Glomerular visceral epithelial cell (primary cell): ENCODE data around the gene NWD2.
"Not testable (repeated sequence)": the region's sequence is repeated elsewhere in the genome, so short reads cannot be mapped to it uniquely, and the experiment has no call there.

ENCODE experiments used
- DNase-seq: peaks from one replicate; pipeline ENCODE4 v3.0.0-alpha.2; 2016; ENCODE audit errors: extremely low spot score

NWD2 gene

DNA sequence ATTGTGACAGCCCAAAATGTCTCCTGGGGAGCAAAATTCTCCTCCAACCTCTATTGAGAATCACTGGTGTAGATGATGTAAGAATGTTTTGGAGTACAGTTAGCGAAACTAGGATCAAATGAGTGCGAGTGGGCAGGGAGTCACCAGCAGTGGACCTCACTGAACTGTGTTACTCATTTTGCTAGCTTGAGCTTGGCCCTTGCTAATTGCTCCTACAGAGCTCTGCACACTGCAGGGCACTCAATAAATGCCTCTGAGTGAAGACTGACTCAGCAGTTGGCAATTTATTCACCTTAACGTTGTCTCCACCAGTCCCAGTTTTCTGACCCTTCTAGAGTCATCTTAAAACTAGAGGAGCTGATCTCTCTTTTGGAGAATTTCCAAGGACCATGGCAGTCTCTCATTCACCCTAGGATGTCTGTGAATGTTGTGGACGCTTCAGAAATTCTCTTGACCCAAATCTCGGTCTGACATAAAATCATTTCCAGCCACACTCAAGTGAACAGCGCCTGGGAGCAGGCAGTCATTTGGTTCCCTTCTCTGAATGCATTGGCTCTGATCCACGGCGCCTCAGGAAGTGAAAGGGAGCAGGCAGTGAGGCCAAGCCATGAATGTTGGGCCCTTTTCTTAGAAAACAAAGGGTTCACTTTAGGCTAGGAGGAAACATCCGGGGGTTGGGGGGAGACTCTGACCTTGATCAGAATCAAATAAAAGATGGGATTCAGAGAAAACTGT is 148.1 kb downstream of the NWD2 start:
- DNase-seq: peak; percentile 33

- no peak for DNase-seq
Observed at GRCh38 chr4:37393321-37393720, 148.8 kb downstream of the NWD2 start.

DNA sequence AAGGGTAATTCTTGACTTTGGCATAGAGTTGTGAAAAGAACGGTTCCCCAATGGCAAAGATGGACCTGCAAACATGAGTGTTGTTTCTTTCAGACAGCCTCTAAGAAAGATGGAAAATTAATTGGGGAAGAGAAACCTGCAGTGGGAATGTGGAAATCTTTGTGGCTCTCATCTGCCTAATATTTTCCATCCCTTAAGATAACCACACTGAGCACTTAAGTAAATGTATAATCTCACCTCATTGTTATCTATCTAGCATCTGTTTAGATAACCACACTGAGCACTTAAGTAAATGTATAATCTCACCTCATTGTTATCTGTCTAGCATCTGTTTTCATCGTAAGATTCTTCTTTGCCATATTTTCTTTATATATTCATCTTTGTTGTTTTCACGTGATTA is 149.3 kb downstream of the NWD2 start:
- DNase-seq: no peak

- no peak for DNase-seq
Observed at GRCh38 chr4:37397505-37397904, 153.0 kb downstream of the NWD2 start.

GRCh38 chr4:37400241-37400881 is 155.8 kb downstream of the NWD2 start:
- DNase-seq: no peak

DNA sequence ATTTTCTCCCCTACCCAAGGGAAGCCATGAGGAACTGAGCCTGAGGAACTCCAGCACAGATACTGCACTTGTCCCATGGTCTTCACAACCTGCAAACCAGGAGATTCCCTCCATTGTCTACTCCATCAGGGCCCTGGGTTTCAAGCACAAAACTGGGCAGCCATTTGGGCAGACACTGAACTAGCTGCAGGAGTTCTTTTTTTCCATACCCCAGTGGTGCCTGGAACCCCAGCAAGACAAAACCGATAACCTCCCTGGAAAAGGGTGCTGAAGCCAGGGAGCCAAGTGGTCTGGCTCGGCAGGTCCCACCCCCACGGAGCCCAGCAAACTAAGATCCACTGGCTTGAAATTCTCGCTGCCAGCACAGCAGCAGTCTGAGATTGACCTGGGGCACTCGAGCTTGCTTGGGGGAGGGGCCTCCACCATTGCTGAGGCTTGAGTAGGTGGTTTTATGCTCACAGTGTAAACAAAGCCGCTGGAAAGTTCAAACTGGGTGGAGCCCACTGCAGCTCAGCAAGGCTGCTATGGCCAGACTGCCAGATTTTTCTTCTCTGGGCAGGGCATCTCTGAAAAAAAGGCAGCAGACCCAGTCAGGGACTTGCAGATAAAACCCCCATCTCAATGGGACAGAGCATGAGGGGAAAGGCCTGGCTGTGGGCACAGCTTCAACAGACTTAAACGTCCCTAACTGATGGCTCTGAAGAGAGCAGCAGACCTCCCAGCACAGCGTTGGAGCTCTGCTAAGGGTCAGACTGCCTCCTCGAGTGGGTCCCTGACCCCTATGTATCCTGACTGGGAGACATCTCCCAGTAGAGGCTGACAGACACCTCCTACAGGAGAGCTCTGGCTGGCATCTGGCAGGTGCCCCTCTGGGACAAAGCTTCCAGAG is 163.6 kb downstream of the NWD2 start:
- DNase-seq: not testable (repeated sequence)

DNA sequence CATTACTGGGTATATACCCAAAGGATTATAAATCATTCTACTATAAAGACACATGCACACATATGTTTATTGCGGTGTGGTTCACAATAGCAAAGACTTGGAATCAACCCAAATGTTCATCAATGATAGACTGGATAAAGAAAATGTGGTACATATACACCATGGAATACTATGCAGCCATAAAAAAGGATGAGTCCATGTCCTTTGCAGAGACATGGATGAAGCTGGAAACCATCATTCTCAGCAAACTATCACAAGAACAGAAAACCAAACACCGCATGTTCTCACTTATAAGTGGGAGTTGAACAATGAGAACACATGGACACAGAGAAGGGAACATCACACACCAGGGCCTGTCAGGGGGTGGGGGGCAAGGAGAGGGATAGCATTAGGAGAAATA is 169.1 kb downstream of the NWD2 start:
- not testable (repeated sequence) for DNase-seq

DNA sequence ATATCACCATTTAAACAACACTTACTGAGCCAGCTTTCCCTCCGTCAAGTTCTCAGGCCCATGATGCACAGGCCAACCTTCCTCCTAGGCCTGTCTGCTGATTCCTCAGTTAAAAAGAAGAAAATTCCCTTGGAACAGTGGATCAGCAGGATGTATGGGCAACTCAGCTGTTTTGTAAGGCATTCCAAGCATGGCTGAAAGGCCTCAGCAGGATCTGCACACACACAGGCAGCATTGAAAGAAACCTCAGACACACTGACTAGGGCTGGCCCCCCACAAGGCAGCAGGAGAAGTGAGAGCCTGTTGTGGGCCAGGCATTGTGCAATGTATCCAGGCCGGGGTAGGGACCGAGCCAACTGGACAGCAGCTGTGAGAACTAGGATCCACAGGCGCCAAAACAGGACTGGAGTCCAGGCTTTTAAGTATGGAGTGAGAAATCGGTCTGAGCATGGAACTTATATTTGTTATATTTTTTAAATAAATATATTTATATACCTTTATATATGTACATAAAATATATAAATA is 171.4 kb downstream of the NWD2 start:
- no peak for DNase-seq

DNA sequence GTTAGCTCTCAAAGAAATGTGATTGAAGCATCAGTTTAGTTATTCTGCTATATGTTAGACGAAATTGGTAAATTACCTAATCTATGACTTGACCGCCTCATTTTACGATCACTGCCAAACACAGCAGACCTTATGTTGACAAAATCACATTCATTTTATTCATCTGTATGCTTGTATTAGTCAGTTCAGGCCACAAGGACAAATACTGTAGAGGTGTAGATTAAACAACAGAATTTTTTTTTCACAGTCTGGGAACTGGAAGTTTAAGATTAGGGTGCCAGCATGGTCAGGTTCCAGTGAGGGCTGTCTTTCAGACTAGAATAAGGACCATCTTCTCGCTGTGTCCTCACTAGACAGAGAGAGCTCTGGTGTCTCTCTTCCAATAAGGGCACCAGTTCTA is 177.1 kb downstream of the NWD2 start:
- DNase-seq: no peak

DNA sequence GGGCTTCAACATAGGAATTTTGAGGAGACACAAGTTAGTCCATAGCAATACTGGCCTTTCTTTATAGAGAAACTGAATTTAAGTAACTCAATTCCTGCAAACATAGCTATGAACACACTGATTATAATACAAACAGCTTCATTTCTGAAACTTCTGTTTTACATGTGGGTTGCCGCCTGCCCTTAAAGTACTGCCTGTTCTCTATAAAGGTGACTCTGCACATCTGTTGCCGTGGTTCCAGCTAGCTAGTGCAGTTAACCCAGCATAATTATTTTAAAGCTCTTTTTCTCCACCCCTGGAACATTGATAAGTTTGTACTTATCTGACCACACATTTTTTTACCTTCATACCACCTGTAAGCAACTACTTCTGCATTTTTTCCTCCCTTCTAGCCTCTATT is 177.6 kb downstream of the NWD2 start:
- no peak for DNase-seq

GRCh38 chr4:37422638-37423037 is 178.1 kb downstream of the NWD2 start:
- DNase-seq: no peak

- DNase-seq: no peak
Observed at GRCh38 chr4:37423310-37423709, 178.8 kb downstream of the NWD2 start.

GRCh38 chr4:37424753-37425152 is 180.2 kb downstream of the NWD2 start:
- DNase-seq: no peak

- DNase-seq: no peak
Observed at GRCh38 chr4:37425857-37426256, 181.3 kb downstream of the NWD2 start.

GRCh38 chr4:37427193-37427592 is 182.7 kb downstream of the NWD2 start:
- DNase-seq: no peak

DNA sequence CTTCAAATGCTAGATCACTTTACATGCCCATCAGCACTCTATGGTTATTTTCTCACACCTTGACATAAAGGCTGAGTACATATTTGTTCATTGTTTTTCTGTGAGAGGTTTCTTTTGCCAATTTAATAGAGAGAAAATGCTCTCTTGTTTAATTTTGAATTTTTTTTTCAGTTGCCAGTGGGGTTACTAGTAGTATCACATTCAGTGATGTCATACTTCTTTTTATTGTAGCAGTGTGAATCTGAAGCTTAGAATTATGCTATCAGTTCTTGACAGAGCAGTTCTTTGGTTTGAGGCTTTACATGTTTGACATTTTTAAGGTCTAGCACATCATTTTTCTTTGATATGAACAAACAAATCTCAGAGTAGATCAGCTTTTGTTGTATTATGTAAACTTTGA is 185.4 kb downstream of the NWD2 start:
- DNase-seq: no peak

- no peak for DNase-seq
Observed at GRCh38 chr4:37430718-37431416, 186.3 kb downstream of the NWD2 start.

- peak; percentile 39 for DNase-seq
Observed at GRCh38 chr4:37431417-37431743, 186.8 kb downstream of the NWD2 start.

GRCh38 chr4:37434469-37434868 is 189.9 kb downstream of the NWD2 start:
- DNase-seq: no peak

DNA sequence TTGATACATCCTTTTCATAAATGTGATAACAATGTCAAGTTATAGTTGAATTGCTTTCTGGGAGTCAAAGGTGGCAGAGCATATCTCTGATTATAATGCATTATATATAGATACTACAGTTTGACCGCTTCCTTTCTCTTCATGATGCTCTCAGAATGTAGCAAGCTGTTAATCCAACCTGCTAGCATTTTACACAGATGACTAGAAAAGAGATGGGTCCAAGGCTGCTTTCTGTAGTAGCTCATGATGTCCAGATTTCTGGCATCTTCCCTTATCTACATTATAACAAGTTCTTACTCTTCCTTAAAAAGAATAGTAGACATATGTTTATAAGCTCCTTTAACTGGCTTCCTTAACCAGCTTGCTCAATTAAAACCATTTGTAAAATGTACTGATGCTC is 192.0 kb downstream of the NWD2 start:
- no peak for DNase-seq

DNA sequence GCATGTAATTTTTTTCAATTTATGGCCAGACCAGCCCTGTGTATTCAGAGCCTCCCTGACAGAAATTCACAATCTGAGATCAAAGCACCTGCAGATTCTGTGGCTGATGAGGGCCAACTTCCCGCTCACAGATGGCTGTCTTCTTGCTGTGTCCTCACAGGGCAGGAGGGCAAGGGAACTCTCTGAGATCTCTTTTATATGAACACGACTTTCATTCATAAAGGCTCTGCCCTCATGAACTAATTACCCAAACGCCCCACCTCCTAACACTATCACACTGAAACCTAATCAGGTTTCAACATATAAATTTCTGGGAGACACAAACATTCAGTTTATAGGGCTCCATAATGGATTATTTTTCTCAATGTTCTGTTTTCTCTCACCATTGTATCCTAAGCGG is 192.6 kb downstream of the NWD2 start:
- no peak for DNase-seq
